DMS53 treated with DMSO at 0.1 percent for 48 hours (cell line): ENCODE data around the gene SLC9A3.

Source experiments
- DNase-seq: peaks from one replicate; lab custom pipeline; 2025; ENCODE audit not compliant: unreplicated experiment; lab: John Stamatoyannopoulos, UW

Gene SLC9A3

GRCh38 chr5:527646-528628 lies 3.7 kb upstream of the SLC9A3 start:
- no peak for DNase-seq

DNA sequence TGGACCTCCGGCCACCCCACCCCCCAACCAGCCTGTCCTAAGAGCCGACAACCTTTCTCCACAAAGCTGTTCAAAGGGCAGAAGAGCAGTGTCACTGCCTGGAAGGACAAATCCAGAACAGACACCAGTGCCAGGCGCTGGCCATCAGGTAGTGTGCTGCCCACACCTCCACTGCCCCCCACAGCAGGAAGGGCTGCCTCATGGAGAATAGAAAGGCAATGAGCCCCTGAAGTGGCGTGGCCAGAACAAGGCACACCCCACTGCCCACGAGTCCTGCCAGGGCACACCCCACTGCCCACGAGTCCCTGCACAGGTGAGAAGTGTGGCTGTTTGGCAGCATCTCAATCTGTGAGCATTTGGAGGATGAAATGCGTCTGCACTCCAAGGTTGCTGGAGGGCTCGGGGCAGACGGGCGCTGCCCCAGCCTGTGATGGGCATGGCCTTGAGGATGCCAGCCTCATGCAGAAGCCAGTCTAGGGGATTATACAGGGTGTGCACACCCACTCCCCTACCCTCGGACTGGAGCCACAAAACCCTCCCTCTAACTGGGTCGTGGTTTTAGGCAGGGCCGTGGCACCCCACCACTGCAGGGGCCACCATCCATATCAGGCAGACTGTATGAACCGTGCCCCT lies 2.3 kb upstream of the SLC9A3 start:
- no peak for DNase-seq

DNA sequence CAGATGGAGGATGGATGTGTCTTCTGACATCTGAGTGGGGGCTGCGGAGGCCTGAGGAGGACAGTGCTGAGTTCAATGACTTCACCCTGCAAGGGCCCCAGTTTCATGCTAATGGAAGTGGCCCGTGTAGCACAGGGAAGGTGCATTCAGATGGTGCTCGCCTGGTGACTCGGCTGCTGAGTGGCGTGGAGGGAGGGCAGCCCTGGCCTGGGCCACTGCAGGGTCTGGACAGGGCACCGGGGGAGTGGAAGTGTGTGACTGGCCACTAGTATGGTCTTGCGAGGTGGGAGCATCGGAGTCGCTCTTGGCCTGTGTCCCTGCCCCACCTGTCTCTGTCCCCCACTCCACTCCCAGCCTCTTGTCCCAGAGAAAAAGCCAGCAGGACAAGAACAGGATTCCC lies 1.7 kb upstream of the SLC9A3 start:
- no peak for DNase-seq

DNA sequence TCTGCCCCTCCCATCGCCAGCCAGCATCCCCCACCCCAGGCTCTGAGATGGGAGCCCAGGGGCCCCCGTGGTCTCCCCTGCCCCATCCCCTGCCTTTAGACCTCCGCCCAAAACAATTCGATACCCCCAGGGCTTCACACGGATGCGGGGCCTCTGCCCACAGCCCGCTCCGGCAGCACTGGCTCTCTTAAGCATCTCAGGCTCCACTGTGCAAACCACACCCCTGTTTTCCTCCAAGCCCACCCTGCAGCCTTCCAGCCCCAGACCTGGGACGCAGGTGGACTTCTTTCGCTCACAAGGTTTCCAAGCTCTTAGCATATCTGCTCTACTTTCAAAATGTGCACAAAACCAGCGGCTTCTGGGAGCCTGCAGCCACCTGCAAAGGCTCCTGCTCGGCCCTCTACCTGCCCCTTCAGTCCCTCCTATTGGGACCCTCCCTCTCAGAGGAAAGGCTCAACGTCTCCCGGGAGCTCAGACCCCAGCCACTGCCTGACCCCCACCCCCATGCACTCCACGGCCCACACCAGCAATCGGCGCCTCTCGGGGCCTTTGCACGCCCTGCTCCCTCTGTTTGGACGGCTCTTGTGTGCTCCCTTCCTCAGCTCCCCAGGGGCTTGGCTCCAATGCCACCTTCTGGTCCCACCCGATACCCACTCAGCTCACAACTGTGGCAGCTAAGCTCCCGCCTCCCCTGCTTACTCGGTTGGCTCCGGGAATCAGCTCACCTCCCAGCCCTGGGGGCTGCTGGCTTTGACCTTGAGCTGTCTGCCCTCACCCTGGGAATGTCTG lies 918 bp upstream of the SLC9A3 start:
- no peak for DNase-seq

DNA sequence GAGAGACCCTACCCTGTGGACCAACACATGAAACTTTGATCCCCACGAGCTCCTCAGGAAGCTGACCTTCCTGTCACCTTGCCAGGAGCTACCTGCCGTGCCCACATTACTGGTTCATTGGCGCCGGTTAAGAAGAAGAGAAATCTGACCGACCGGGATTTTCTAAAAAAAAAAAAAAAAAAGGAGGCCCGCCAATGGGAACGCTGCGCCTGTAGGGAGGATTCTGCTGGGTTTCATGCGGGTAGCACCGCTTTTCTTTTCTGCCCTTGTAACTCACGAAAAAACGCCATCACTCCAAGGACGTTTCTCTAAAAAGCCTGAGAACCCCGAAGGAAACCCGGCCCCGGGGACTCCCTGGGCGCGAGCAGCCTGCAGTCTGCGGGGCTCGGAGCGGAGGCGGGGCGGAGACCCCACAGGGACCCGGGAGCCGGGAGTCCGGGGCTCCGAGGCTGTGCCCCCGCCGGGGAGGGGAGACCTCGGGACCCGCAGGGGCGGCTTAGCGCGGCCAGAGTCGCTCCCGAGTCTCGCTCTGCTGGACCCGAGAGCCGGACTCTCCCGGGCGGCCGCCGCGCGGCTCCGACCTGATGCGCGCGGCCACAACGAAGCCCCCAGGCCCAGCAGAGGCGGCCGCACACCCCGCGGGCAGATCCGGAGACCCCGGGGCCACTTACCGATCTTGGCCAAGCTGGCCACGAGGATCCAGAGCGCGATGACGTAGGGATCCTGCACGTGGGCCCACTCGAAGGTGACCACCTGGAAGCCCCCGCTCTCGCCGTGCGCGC lies 617 bp downstream of the SLC9A3 start:
- no peak for DNase-seq

DNA sequence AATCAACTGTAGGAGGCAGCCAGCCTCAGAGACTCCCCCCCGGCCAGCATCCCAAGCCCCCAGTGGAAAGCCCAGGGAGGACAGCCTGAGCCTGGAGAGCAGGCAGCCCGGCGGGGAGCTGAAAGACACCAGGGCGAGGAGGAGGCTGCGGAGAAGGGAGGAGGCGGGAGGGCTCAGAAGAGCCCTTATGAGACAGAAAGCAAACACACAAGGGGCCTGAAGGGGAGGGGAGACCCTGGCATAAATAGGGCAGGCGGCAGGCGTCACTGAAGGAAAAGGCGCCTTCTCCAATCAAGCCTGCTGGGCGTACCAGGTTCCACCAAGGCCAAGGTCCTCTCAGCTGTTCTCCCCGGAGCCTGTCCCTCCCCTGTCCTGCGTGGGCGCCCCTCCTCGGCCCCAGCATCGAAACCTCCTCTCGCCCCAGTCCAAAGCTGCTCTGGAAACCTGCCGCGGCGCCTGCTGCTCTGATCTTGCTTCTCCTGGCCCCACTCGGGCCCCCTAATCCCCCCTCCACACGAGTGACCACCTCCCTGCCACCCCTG lies 1.3 kb downstream of the SLC9A3 start:
- DNase-seq = no peak

DNA sequence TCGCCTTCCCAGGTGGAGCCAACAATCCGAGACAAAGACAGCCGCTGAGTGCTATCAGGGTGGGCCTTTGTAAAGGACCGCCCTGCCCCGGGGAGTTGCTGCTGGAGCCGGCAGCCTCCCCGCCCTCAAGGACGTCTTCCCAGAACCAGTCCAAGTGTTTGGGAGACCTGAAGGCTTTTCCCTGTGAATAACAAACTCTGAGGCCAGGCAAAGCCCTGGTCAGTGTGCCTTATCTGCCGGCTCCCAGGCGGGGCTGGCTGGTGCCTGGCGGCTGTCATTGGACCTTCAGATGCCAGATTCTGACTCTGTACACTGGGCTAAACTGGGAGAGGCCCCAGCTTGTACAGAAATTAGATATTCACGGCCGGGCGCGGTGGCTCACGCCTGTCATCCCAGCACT lies 2.1 kb downstream of the SLC9A3 start:
- no peak for DNase-seq

DNA sequence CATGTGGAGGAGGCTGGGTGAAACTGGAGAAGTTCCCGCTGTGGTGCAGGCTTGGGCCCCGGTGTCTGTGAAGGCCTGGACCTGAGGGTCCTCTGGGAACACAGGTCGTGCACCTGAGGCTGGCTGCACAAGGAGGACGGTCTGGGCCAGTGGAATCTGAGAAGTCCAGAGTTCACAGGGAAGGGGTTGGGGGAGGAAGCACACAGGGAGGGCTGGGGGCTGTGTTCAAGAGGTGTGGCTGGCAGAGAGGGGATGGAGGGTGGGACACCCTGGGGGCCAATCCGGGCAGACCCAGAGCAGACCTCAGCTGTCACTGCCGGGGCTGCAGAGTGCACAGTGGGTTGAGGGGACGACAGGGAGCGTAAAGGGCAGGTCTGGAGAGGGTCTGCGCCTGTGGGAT lies 2.6 kb downstream of the SLC9A3 start:
- no peak for DNase-seq

GRCh38 chr5:520850-521226 lies 3.4 kb downstream of the SLC9A3 start:
- no peak for DNase-seq

DNA sequence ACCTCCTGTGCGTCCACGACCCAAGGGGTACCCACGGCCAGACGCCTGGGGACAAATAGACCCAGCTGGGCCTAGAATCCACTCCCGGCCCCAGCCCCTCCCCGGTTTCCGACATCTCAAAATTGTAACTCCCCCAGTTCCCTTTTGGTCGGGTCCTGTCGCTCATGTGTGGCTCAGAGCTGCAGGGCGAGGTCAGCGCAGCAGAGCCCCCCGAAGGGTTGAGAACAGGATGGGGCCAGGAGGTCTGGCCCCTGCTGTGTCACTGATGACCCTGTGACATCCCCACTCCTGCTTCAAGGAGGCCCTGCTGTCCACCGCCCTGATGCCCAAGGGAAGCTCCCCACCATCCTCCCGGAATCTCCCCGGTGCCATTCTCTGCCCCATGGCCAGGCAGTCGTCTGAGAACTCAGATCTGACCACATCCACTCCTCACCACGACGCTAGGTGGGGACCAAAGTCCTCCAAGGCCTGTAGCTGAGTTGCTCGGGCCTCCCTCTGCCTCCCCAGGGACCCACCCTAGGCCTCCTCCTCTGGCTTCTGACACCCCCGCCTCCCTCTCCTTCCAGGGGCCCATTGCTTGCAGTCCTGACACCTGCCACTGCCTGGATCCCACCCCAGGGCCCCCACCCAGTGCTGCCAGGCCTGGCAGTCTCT lies 3.9 kb downstream of the SLC9A3 start:
- no peak for DNase-seq

DNA sequence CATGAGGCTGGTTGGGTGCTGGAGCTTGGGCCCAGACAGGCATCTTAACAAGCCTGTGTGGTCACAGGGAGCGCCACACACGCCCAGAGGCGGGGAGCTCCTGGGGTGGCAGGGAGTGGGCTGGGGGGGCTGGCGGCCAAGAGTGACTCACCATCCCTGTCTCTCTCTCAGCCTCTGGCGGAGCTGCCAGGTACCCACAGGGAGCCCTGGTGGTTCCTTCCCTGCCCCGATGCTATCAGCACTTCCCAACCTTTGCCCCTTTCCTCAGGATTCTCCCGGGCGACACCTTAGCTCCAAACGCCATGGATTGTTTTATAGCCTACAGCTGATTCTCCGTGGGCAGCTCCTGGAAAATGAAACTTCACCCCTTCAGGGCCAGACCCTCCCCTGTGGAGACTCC lies 5.5 kb downstream of the SLC9A3 start:
- no peak for DNase-seq

GRCh38 chr5:517535-518100 lies 6.6 kb downstream of the SLC9A3 start:
- DNase-seq = no peak

DNA sequence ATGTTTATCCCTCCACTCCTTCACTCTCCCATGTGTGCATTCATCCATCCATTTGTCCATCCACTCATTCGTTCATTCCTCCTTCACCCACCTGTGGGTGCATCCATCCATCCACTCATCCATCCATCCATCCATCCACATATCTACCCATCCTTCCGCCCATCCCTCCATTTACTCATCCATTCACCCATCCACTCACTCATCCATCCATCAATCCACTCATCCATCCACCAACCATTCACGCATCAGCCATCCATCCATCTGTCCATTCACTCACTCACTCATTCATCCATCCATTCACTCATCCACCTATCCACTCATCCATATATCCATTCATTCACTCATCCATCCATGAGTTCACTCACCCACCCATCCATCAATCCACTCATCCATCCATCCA lies 7.3 kb downstream of the SLC9A3 start:
- no peak for DNase-seq

- DNase-seq = no peak
Observed at GRCh38 chr5:516338-516925, 7.8 kb downstream of the SLC9A3 start.

DNA sequence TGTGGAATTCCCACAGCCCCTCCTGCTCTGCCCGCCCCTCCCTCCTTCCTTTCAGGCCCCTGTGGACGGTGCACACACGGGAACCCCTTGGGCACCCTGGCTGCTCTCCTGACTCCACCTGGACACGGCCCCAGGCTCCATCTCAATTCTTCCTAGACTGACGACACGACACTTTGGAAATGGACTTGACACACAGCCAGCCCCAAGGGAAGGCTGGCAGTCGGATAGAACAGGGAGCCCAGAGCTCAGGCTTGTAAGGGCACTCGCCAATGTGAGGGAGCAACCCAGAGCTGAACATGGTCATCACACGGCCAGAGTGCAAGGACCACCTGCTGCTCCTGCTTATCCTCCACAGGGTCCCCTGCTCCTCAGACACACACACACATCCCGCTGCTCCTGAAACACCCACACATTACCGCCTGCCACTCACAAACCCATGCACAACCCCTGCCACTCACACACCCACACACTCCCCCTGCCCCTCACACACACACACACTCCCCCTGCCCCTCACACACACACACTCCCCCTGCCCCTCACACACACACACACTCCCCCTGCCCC lies 8.9 kb downstream of the SLC9A3 start:
- no peak for DNase-seq

GRCh38 chr5:514673-515072 lies 9.6 kb downstream of the SLC9A3 start:
- DNase-seq = no peak

GRCh38 chr5:514101-514485 lies 10.2 kb downstream of the SLC9A3 start:
- DNase-seq = no peak

GRCh38 chr5:513216-514100 lies 10.8 kb downstream of the SLC9A3 start:
- DNase-seq = no peak
